Esophagus squamous epithelium (tissue), 4 donors: ENCODE results near the gene SAMD7.

ENCODE experiments used
- CTCF ChIP-seq, 6 experiments: fragments of 450-650 bp in 4 of 6; fragments of 200-600 bp in 2 of 6; sonication (generic) in 2 of 6; IDR thresholded peaks; one replicate each; pipeline ENCODE4 v1.5.1; 2016 to 2019; ENCODE audit warnings: antibody characterized with exemption in 6 of 6, mild to moderate bottlenecking in 4 of 6, moderate library complexity in 4 of 6
- POLR2A ChIP-seq, 4 donors: fragments of 450-650 bp; IDR thresholded peaks; one replicate each; pipeline ENCODE4 v1.6.1; 2017; ENCODE audit warnings: antibody characterized with exemption in 4 of 4, mild to moderate bottlenecking in 4 of 4, moderate library complexity in 3 of 4

- TF ChIP-seq CTCF (IDR thresholded peaks at IDR 0.05) (no peak), POLR2A (IDR thresholded peaks at IDR 0.05) (no peak)
These were observed 35.0 kb downstream of the SAMD7 start for GRCh38 chr3:169946336-169946735.
